Endometrial microvascular endothelial cells (primary cell): Measurements from ENCODE around the gene HES6. TPM values are rescaled to one million over a fixed set of nuclear protein-coding genes. Genes with fewer than 3 reads are reported as not detected.

Source experiments
- in situ Hi-C: cut with HindIII; loops from 2 replicates; pipeline ENCODE4 v1.10.0; 2017; ENCODE audit warnings: low sequenced_read_pairs, low pct_unique_long_range_greater_than_20kb; ENCODE audit errors: inconsistent ontology term
- total RNA-seq: library from RNA; depleted of rRNA; stranded (reverse); fragments of >200 nt; gene quantifications from one replicate; pipeline ENCODE4 v1.2.3, GENCODE V29; 2015; ENCODE audit errors: inconsistent ontology term

HES6 gene
- total RNA-seq, 1 donor from 2014 or later = 1.1 TPM

DNA sequence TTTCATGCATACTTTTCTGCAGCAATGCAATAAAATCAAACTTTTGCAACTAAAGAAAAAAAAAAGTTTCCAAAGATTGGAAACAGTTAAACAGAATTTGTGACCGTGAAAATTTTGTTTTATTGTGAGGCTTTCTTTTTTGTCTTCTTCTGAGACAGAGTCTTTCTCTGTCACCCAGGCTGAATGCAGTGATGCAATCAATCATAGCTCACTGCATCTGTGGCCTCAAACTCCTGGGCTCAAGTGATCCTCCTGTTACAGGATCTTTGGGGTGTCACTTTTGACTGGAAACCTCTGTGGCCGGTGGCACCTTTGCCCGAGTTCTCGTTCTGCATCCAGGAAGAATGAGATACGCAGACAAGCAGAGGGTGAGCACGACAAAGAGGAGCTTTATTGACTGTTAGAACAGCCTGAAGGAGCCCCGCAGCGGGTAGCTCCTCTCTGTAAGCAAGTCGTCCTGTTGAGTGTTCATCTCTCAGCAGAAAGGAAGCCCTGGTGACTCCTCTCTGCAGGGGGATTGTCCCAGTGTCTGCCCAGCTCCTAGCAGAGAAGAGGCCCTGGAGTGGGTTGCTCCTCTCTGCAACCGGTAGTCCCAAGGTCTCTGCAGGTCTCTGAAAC lies 19.5 kb downstream of the HES6 start:
- in situ Hi-C loops = no loop called here

DNA sequence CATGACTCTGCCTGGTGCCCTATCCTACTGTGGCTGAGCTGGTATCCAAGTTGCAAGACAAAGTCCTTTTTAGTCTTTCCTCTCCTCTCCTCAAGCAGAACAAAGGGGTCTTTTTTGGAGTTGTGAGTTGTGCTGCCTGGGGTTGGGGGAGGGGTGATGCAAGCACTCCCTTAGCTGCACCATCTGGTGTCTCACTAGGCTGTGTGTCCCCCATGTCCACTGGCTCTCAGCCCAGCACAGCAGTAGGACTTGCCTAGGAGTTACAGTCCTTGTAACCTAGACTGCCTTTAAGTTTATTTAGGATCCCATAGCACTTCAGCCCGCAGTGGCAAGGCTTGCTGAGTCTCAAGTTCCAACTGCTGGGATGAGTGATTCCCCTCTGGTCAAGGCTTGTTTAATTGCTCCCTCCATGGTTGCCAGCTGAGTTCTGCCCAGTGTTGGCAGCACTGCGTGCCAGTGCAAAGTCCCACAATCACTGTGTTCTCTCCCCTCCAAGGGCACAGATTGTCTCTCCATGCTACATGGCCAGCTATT lies 23.1 kb downstream of the HES6 start:
- in situ Hi-C loops = no loop called here

DNA sequence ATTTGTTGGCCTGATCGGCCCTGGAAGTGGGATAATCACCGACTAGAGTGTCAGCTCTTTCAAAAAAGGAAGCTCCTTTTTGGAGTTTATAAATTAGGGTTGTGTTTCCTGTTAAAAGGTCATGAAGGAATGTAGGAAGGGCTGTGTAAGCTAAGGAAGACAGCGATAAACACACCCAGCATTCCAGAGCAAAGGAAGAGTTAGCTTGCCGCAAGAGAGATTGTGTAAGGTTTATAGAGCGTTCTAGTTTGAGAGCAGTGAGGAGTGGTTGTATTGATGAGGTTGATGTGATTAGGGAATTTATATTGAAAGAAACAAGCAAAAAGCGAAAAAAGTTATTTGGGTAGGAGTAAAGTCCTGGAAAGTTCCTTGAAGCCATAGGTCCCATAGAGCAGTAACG lies 32.8 kb downstream of the HES6 start:
- in situ Hi-C loops = no loop called here

DNA sequence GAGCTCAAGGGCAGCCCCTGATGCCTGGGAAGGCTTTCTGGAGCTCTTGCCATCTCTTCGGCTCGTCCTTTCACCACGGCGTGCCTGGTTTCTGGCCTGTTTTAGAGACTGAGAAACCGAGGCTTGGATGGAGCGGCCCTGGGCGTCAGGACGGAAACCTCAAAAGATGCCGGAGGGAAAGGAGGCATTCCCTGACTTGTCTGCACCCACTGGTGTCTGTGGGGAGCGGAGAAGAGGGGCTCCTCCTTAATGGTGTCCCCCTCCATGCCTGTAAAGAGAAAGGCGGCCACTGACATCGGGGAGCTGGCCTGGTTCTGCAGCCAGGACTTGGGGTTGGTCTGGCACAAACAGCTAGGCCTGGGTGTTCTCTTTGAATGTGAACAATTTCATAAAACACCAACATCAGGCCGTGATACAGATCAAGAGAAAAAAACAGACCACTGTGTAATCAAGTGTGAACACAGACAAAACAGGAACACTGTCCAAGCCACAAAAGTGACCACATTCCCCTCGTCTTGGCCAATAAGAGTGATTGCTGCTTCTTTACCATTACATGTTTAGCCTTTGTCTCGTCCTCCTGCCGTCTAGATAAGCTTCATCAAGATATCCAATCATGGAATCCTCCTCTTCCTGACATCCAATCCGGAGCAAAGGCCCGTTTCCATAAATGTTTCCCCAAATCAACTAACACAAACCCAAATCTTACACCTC lies 35.7 kb downstream of the HES6 start:
- in situ Hi-C loops = no loop called here

DNA sequence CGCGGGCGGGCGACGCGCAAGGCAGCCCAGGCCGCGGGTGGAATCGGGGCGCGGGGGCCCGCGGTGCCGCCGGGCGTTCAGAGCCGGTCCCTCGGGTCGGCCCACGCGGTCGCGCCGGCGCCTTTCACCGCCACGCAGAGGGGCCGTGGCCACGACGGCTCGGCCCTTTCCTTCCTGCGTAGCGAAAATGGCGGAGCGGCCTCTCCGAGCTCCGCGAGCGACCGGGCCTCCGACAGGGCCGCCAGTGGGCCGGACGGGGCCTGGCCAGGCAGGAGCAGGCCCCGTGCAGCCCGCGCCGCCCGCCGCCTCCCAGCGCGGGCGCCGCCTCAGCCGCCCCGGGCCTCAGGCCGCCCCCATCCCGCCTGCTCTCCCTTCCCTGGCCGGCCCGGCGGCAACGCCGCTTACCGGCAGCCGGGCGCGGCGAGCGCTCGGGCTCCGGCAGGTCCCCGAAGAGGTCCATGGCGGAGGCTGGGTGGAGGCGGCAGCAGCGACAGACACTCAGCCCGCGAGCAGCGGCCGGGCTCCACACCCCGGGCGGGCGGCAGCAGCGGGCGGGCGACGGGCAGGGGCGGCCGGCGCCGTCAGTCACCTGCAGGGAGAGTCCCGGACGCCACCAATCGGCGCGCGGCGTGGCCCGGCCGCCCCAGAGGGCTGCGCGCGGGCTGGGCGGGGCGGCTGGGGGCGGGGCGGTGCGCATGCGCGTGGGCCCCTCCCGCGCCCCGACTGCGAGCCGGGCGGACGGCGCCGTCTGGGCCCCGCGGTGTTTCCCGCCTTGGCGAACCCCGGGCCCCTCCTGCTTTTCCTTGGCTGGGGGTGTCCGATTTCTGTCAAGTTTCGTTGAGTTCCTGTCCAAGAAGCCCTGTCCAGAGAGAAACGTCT lies 36.5 kb downstream of the HES6 start, which contains the start of gene ILKAP:
Gene ILKAP, minus strand, starts transcription at position 602 of the 879 bp plus-strand sequence. Its CDS starts 142 bp downstream, at position 460.
- in situ Hi-C loops = no loop called here

DNA sequence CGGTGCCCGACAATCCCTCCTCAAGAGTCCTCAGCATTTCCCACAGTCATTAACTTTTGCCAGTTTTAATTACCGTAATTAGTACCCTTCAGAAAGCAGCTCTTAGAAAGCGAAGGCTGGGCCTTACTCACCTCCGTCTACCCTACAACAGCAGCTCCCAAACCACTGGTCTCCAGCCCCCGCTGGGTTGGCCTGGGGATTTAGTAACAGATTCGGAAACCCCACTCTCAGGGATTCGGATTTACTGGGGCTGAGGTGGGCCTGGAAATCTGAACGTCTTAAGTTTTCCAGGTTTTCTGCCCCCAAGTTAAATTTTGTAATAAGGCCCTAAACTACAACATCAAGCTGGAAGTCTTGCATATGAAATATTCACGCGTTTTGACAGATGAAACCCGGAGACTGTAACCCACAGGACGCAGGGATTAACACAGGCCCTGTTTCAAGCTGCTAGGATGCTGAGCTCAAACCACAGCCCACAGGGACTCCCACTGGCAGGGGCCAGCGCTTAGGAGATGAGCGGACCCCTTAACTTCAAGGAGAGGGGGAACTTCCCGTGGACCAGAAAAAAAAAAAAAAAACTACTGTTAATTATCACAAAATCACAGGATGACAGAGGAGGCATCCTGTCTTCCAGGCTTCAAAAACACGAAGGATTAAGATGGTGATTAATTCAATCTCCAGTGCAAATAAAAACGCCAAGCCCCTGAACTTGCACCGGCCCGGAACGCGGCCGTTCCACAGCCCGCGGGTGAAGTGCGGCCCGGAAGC lies 37.3 kb downstream of the HES6 start:
- in situ Hi-C loops = no loop called here

DNA sequence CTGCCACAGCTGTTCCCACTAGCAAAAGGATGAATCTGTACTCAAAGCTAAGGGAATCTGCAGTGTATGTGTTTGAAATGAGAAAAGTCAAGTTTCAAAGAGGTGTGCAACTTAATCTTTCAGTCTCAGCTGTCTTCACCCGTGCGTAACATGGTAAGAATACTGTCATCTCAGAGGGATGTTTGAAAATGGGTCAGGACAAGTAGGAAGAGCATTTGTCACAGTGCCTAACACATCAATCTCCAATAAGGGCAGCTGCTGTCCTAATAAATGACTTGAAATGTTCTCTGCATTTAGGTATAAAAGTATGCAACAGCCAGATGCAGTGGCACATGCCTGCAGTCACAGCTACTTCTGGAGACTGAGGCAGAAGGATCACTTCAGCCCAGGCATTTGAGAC lies 49.4 kb downstream of the HES6 start:
- in situ Hi-C loops = no loop called here

Other genes starting within 250 kb of the HES6 start
- gene SCLY, start 179.0 kb downstream of the HES6 start, total RNA-seq = 40.5 TPM
- gene ESPNL, start 139.7 kb downstream of the HES6 start, total RNA-seq = not detected
- not detected for gene KLHL30, start 101.4 kb downstream of the HES6 start, total RNA-seq
- gene ERFE, start 81.1 kb downstream of the HES6 start, total RNA-seq = not detected
- gene ILKAP, start 36.3 kb downstream of the HES6 start, total RNA-seq = 24.2 TPM
- gene PER2, start 48.6 kb upstream of the HES6 start, total RNA-seq = 1.4 TPM
- gene TRAF3IP1, start 80.5 kb upstream of the HES6 start, total RNA-seq = 3.5 TPM
- 19.0 TPM for gene ASB1, start 186.9 kb upstream of the HES6 start, total RNA-seq